Endodermal cell (in vitro differentiated cells): ENCODE measurements around the gene VPREB3. TPM values are rescaled to one million over a fixed set of nuclear protein-coding genes. Genes with fewer than 3 reads are reported as not detected.

Experiments used
- DNase-seq: peaks from one replicate; pipeline ENCODE4 v3.0.0-alpha.2; 2017
- H3K27ac ChIP-seq: 2 replicates; pipeline ENCODE4 v1.5.1; 2013; ENCODE audit warnings: mild to moderate bottlenecking, low read depth, low read length, moderate library complexity
- H3K27me3 ChIP-seq: 2 replicates; pipeline ENCODE4 v1.6.1; 2013; ENCODE audit warnings: mild to moderate bottlenecking, low read length, moderate library complexity; ENCODE audit not compliant: insufficient read depth, control insufficient read depth, poor library complexity, severe bottlenecking
- H3K36me3 ChIP-seq: 2 replicates; pipeline ENCODE4 v1.7.0; 2013; ENCODE audit warnings: mild to moderate bottlenecking, low read length, moderate library complexity; ENCODE audit not compliant: control insufficient read depth, insufficient read depth
- H3K4me1 ChIP-seq: one replicate; pipeline ENCODE4 v1.7.0; 2013; ENCODE audit warnings: low read length; ENCODE audit not compliant: control insufficient read depth, insufficient read depth
- H3K4me3 ChIP-seq: 2 replicates; pipeline ENCODE4 v1.5.1; 2013; ENCODE audit warnings: mild to moderate bottlenecking, low read length, moderate library complexity
- H3K9ac ChIP-seq: 2 replicates; pipeline ENCODE4 v1.6.1; 2013; ENCODE audit warnings: mild to moderate bottlenecking, low read length, moderate library complexity; ENCODE audit not compliant: poor library complexity, severe bottlenecking; ENCODE audit errors: extremely low read depth
- H3K9me3 ChIP-seq: 2 replicates; pipeline ENCODE4 v1.6.1; 2013; ENCODE audit warnings: mild to moderate bottlenecking, low read length, moderate library complexity; ENCODE audit not compliant: control insufficient read depth
- H3K27ac Mint-ChIP-seq: 2 replicates; pipeline ENCODE4 v1.8.0; 2020; ENCODE audit warnings: mixed read lengths
- H3K27me3 Mint-ChIP-seq: 2 replicates; pipeline ENCODE4 v1.8.0; 2021; ENCODE audit warnings: mild to moderate bottlenecking, mixed read lengths; ENCODE audit not compliant: insufficient read depth
- H3K36me3 Mint-ChIP-seq: 2 replicates; pipeline ENCODE4 v1.8.0; 2020; ENCODE audit warnings: low read depth, mixed read lengths
- H3K4me1 Mint-ChIP-seq: 2 replicates; pipeline ENCODE4 v1.8.0; 2020; ENCODE audit warnings: mixed read lengths
- H3K4me3 Mint-ChIP-seq: 2 replicates; pipeline ENCODE4 v1.8.0; 2020; ENCODE audit warnings: mild to moderate bottlenecking, moderate library complexity, mixed read lengths
- H3K9me3 Mint-ChIP-seq: 2 replicates; pipeline ENCODE4 v1.8.0; 2020; ENCODE audit warnings: mild to moderate bottlenecking, mixed read lengths
- WGBS, 2 experiments: methylation state at CpG; one replicate each; pipeline versions ENCODE4 v1.1.5 to v1.1.7; 2013; ENCODE audit warnings: missing lambda C conversion rate in 2 of 2, mixed read lengths in 1 of 2; ENCODE audit not compliant: insufficient coverage in 1 of 2, insufficient read length in 1 of 2; 5-methylcytosine and 5-hydroxymethylcytosine counted together
- total RNA-seq, 2 donors: library from RNA; stranded (reverse); fragmentation: NEBNext Ultra II Directional in 1 of 2; extraction: Animal tissue kit (Norgen Biotek cat#: 25700) in 1 of 2; gene quantifications; 2 replicates in 1 of 2; 3 replicates in 1 of 2; pipeline ENCODE4 v1.2.1, GENCODE V29; 2021
- TF ChIP-seq, protein P1 (sequence below): fragments of 200-600 bp; sonication (generic); conservative IDR thresholded peaks from 2 replicates; pipeline ENCODE4 v1.5.0; 2021; ENCODE audit warnings: antibody characterized with exemption, mild to moderate bottlenecking

The VPREB3 gene
- total RNA-seq, 2 donors from 2014 or later = not detected

DNA sequence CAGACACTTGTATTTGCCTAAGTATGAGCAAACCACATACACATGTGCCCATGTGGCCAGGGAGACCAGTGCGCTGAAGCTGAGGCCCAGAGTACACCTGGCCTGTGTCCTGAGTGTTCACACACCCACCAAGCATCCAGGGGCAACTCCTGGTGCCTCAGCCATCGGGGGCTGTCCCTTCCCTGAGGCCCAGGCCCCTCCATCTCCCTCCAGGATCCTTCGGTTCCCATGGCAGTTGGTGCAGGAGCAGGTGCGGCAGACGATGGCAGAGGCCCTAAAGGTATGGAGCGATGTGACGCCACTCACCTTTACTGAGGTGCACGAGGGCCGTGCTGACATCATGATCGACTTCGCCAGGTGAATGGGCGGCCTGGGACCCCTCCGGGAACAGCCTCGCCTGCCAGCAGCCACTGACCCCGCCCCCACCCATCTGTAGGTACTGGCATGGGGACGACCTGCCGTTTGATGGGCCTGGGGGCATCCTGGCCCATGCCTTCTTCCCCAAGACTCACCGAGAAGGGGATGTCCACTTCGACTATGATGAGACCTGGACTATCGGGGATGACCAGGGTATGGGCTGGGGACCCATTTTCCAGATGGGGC, 26.0 kb upstream of the VPREB3 start:
- no peak overlapping the region for H3K4me3 ChIP-seq
- Mint-ChIP-seq H3K27ac (no peak overlapping the region), H3K4me3 (no peak overlapping the region), H3K27me3 (peaks cover 7% of the 10 kb centered on the region), H3K9me3 (no peaks in the 10 kb centered on the region), H3K36me3 (no peaks in the 10 kb centered on the region), H3K4me1 (peaks cover 1% of the 10 kb centered on the region)
- H3K27ac ChIP-seq = no peak overlapping the region
- DNase-seq = no peak
- H3K27me3 ChIP-seq = no peaks in the 10 kb centered on the region
- no peaks in the 10 kb centered on the region for H3K36me3 ChIP-seq
- WGBS, 2 experiments = 88 to 94% methylated on average over 19 to 20 of the region's 20 CpGs
- no peak overlapping the region for H3K9ac ChIP-seq
- H3K4me1 ChIP-seq = no peaks in the 10 kb centered on the region
- no peaks in the 10 kb centered on the region for H3K9me3 ChIP-seq
- TF ChIP-seq, protein P1, sequence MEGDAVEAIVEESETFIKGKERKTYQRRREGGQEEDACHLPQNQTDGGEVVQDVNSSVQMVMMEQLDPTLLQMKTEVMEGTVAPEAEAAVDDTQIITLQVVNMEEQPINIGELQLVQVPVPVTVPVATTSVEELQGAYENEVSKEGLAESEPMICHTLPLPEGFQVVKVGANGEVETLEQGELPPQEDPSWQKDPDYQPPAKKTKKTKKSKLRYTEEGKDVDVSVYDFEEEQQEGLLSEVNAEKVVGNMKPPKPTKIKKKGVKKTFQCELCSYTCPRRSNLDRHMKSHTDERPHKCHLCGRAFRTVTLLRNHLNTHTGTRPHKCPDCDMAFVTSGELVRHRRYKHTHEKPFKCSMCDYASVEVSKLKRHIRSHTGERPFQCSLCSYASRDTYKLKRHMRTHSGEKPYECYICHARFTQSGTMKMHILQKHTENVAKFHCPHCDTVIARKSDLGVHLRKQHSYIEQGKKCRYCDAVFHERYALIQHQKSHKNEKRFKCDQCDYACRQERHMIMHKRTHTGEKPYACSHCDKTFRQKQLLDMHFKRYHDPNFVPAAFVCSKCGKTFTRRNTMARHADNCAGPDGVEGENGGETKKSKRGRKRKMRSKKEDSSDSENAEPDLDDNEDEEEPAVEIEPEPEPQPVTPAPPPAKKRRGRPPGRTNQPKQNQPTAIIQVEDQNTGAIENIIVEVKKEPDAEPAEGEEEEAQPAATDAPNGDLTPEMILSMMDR = no peak

DNA sequence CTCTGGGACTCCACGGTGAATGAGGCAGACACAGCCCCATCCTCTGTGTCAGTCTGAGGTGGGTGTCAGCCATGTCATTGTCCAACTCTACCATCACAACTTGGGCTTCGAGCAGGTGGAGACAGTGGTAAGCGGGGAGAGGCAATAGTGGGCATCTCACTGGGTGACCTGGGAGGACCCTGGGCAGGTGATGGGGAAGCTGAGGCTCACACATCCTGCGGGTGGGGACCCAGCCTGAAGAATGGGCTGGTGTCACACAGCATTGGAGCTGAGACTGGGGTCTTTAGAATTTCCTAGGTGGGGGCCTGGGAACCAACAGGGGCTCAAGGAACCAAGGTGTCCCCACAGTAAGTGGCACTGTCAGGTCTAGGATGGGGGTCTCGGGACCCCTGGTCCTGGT, 25.5 kb upstream of the VPREB3 start:
- no peak overlapping the region for H3K4me3 Mint-ChIP-seq
- Histone ChIP-seq H3K4me1 (no peaks in the 10 kb centered on the region), H3K27ac (no peak overlapping the region), H3K9ac (no peak overlapping the region), H3K4me3 (no peak overlapping the region), H3K9me3 (no peaks in the 10 kb centered on the region), H3K36me3 (no peaks in the 10 kb centered on the region), H3K27me3 (no peaks in the 10 kb centered on the region)
- no peak overlapping the region for H3K27ac Mint-ChIP-seq
- no peak for DNase-seq
- peaks cover 12% of the 10 kb centered on the region for H3K27me3 Mint-ChIP-seq
- TF ChIP-seq, protein P1 = no peak
- H3K36me3 Mint-ChIP-seq = no peaks in the 10 kb centered on the region
- WGBS, 2 experiments = 90 to 100% methylated on average over 2 to 5 of the region's 5 CpGs
- H3K4me1 Mint-ChIP-seq = peaks cover 4% of the 10 kb centered on the region
- H3K9me3 Mint-ChIP-seq = no peaks in the 10 kb centered on the region

DNA sequence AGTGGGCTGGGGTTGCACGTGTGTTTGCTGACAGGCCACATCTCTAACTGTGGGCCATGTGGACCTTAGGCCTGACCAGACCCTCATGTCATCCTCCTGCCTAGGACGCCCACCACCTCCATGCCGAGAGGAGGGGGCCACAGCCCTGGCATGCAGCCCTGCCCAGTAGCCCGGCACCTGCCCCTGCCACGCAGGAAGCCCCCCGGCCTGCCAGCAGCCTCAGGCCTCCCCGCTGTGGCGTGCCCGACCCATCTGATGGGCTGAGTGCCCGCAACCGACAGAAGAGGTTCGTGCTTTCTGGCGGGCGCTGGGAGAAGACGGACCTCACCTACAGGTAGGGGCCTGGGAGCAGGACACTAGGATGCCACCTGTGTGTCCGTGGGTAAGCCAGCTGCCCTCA, 24.9 kb upstream of the VPREB3 start:
- Mint-ChIP-seq H3K9me3 (no peaks in the 10 kb centered on the region), H3K4me1 (peaks cover 10% of the 10 kb centered on the region), H3K4me3 (no peak overlapping the region), H3K27me3 (peaks cover 19% of the 10 kb centered on the region), H3K27ac (no peak overlapping the region), H3K36me3 (no peaks in the 10 kb centered on the region)
- no peak for DNase-seq
- Histone ChIP-seq H3K27me3 (no peaks in the 10 kb centered on the region), H3K27ac (no peak overlapping the region), H3K4me1 (no peaks in the 10 kb centered on the region), H3K9ac (no peak overlapping the region), H3K36me3 (no peaks in the 10 kb centered on the region), H3K9me3 (no peaks in the 10 kb centered on the region), H3K4me3 (no peak overlapping the region)
- TF ChIP-seq, protein P1 = no peak
- 95% methylated on average over 12 to 16 of the region's 16 CpGs for WGBS, 2 experiments
